GM21515 (cell line): Measurements from ENCODE around the gene VILL.
A peak's percentile ranks its signal among the peaks of the same experiment; 100 is the strongest.

Source experiments
- ATAC-seq: cut with Tn5 transposase; IDR thresholded peaks from one replicate; pipeline ENCODE4 v1.9.1; 2021; ENCODE audit not compliant: unreplicated experiment

Gene VILL

GRCh38 chr3:37990527-37990926, at the start of gene VILL:
Gene VILL (plus strand): TSS chr3:37990786. CDS start chr3:37993673, 2,887 bp downstream.
- no peak for ATAC-seq

- no peak for ATAC-seq
Observed at GRCh38 chr3:37941608-37942508, 48.7 kb upstream of the VILL start.

GRCh38 chr3:37942646-37943045, 47.9 kb upstream of the VILL start:
- no peak for ATAC-seq

GRCh38 chr3:37943126-37943525, 47.5 kb upstream of the VILL start:
- ATAC-seq, result no peak

GRCh38 chr3:37943631-37944314, 46.8 kb upstream of the VILL start:
- no peak for ATAC-seq

GRCh38 chr3:37944391-37944842, 46.2 kb upstream of the VILL start:
- ATAC-seq, result no peak

GRCh38 chr3:37945156-37945806, 45.3 kb upstream of the VILL start:
- no peak for ATAC-seq

- ATAC-seq, result no peak
Observed at GRCh38 chr3:37945807-37946530, 44.6 kb upstream of the VILL start.

GRCh38 chr3:37946531-37946889, 44.1 kb upstream of the VILL start:
- ATAC-seq, result no peak

GRCh38 chr3:37949866-37950265, 40.7 kb upstream of the VILL start:
- no peak for ATAC-seq

- ATAC-seq, result no peak
Observed at GRCh38 chr3:37952564-37952963, 38.0 kb upstream of the VILL start.

- ATAC-seq, result no peak
Observed at GRCh38 chr3:37953226-37953625, 37.4 kb upstream of the VILL start.

GRCh38 chr3:37953707-37954394, 36.7 kb upstream of the VILL start:
- ATAC-seq, result no peak

GRCh38 chr3:37954881-37955280, 35.7 kb upstream of the VILL start:
- ATAC-seq, result no peak

- ATAC-seq, result no peak
Observed at GRCh38 chr3:37955918-37956707, 34.5 kb upstream of the VILL start.

- peak; percentile 69 for ATAC-seq
Observed at GRCh38 chr3:37956723-37957538, 33.7 kb upstream of the VILL start.

- ATAC-seq, result peak; percentile 18
Observed at GRCh38 chr3:37957539-37957936, 33.0 kb upstream of the VILL start.

GRCh38 chr3:37961622-37962431, 28.8 kb upstream of the VILL start:
- no peak for ATAC-seq
